Measurements from ENCODE around the gene ZNF488. TPM values are rescaled to one million over a fixed set of nuclear protein-coding genes. Genes with fewer than 3 reads are reported as not detected.

Gene ZNF488
- polyA plus RNA-seq, 4 donors, result 4.8 to 7.8 (median 5.9) TPM

DNA sequence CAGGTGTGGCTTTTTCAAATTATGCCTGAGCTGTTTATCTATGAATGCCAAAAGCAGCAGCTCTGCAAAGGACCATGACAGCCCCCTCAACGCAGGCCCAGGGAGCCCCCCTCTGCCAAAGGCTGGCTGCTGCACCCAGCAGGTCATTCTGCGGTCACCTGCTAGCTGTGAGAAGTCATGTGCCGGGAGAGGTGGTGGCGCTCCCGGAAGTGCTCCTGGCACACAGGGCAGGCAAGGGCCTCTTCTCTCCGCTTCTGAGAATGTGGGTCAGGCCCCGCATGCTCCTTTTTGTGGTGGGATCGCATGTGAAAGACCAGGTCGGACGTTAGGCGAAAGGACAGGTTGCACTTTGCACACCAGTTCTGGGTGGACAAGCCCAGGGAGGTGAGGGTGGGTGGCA is 16.4 kb downstream of the ZNF488 start:
- DNase-seq (ENCODE audit: low read depth in 4 of 4, low spot score in 3 of 4), result no peak

DNA sequence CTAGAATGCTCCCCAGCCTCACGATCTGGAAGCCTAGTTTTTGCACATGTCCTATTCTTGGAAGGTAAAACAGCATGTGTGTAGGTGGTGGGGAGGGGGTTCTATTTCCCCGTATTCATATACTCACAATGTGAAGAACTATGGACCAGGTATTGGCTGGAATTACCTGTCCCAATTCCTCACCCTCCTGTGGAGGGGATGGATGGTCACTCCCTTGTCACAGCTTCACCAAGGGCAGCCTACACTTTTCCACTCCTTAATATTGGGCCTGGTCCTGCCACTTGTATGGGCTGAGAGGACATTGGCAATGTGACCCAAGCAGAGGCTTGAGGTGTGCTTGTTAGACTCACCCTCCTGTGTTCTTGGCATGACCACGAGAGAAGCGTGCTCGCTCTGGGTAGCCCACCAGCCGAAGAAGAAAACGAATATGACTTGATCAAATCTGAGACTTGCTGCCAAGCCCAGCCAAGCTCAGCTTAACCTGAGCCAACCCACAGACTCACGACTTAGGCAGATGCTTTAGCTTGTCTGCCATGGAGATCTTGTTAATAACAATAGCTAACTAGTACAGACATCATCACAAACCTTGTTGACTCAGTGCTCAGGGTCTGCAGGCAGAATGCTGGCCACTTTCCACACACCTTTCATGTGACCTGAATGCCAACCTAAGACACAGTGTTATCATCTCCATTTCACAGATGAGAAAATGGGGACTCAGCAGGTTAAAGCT is 17.2 kb downstream of the ZNF488 start:
- no peak for DNase-seq (ENCODE audit: low read depth in 4 of 4, low spot score in 3 of 4)

DNA sequence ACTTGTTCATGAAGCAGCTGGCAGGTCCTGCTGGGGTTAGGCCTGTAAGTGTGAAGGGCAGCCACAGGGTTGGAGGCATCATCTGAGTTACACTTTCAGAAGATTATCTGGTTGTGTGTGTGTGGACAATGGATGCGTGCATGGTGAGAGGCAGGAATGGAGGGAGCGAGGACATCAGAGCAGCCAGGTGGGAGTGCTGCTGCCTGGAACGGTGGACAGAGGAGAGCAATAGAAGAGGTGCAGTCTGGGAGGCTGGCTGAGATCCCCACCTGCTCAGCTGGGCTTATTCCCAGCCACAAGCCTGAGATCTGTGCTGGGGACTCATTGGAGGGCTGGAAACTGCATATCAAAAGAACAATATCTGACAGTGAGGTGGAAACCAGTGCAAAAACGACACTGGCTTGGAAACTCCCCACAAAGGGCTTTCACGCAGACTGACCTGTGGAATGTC is 17.9 kb downstream of the ZNF488 start:
- no peak for DNase-seq (ENCODE audit: low read depth in 4 of 4, low spot score in 3 of 4)

DNA sequence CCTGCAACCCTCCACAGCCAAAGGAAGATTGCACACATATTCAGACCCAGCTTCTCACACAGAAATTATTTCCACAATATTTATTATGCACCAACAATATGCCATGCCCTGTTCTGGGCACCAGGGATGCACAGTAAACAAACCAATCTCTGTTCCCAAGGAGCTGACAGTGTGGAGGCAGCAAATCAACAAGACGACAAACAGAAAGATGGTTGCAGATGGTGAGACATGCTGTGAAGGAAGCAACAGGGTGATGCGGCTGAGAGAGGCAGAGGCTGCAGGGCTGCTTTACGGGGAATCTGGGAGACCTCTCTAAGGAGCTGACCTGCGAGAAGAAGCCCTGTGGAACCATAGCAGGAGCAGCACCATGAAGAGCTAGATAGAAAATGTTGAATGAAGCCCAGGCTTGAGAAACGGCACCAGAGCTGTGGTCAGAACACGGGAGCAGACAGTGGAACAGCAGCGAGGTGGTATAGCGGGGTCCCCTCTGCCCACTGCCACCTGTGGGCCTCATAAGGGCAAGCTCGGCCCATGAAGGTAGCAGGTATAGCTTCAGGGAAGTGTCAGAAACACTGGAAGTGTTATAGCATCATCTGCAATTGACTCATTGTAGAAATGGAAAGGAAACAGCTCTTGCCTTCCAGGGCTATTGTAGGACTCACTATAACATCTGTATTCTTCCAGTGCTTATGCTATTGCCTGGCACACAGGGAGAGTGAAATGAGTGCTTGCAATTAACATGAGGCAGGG is 18.5 kb downstream of the ZNF488 start:
- no peak for DNase-seq (ENCODE audit: low read depth in 4 of 4, low spot score in 3 of 4)

DNA sequence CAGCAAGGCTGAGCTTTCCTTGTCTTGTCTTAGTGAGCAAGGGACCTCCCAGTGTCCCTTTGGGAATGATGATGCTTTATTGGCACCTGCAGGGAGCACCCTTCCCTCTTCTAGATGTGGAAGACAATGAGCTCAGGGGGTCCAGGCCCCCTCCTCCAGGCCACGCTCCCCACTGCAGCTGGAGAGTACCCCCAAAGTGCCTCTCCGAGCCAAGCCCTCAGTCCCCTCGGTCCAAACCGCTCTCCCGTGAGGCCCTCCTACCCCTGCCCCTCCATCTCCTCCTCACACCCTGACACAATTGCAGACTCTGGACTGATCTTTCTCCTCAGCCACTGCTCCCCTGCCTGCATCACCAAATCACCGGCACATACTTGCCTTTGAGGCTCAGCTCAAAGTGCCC is 19.2 kb downstream of the ZNF488 start:
- DNase-seq (ENCODE audit: low read depth in 4 of 4, low spot score in 3 of 4), result no peak

DNA sequence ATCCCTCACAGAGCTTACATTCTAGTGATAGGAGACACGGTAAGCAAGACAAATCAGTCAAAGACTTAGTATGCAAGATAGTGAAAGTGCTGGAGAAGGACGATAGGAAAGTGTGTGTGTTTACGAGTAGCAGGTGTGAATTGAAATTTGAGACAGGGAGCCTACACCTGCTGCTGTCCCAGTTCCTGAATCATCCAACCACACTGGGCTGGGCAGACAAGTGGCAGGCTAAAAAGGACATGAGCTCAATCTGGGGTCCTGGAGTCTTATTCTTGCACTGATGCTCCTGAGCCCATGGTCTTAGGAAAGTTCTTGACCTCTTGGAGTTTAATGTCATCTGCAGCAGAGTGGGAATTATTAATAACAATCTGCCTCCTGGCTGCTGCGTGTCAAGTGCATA is 19.7 kb downstream of the ZNF488 start:
- no peak for DNase-seq (ENCODE audit: low read depth in 4 of 4, low spot score in 3 of 4)

DNA sequence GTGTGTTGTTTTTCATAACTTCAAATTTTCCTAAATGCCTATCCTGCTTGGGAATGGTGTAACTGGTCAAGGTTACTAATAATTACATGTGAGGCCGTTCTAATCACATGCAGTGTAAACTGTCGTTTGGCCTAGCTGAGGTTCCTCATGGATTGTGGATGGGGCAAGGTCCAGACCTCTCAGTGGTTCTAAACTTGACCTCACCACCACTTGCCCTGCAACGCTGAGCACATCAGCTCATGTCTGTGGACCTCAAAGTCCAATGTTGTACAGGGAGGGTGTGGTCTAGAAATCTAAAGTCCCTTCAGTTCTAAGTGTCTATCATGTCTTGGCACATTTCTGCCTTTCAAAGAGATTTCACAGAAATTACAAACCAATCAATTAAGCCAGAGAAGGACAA is 20.3 kb downstream of the ZNF488 start:
- no peak for DNase-seq (ENCODE audit: low read depth in 4 of 4, low spot score in 3 of 4)

DNA sequence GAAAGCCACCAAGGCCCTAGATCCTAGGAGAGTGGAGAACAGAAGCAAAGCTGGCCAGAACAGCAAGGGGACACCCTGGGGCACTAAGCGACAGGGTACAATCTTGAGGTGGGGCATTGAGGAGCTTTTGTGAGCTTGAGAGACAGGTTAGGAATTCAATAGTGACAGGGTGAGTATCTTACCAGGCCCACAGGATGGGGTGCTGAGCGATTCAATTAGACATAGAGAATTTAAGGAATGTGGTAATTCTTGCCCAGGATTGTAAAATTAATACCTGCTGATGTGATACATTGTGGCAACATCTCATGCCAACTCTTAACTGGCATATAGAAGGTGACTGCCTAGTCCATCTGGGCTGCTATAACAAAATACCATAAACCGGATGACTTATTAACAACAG is 21.9 kb downstream of the ZNF488 start:
- DNase-seq (ENCODE audit: low read depth in 4 of 4, low spot score in 3 of 4), result no peak

DNA sequence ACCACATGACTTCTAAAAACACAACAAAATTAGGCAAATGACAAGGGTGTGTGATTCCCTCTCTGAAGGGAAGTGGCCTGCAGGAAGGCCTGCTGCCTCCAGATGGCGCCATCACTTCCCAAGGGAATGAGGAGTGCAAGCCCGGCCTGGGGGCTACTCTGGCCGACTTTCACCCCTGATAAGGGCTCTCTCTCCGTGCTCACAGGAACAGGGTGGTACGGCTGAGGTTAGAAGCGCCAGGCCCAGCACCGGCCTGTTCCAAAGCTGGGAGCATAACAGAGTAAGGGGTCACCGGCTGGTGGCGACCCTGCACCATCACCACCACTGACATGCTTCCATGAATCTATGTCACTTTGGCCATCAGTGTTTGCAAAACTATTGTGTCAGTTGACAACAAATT is 22.8 kb downstream of the ZNF488 start:
- no peak for DNase-seq (ENCODE audit: low read depth in 4 of 4, low spot score in 3 of 4)

DNA sequence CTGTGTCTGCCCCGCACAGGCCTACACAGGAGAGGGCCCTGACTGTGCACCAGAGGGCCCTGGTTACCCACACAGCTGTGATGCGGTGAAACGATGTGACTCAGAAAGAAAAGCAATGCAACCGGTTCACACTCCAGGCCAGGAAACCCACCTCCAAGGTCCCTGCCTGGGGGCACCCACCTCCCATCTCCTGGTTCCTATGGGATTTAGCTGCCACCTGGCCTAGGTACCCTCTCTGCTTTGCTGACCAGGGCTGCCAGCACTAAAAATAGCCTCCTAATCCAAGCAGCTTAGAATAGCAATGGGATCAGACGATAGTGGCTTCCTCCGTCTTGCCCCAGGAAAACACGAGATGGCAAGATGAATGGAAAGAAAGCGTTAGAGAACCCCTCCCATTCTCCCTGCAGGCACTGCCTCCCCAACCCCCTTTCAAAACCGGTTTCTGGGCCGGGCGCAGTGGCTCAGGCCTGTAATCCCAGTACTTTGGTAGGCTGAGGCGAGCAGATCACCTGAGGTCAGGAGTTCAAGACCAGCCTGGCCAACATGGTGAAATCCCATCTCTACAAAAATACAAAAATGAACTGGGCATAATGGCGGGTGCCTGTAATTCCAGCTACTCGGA is 23.6 kb downstream of the ZNF488 start:
- DNase-seq (ENCODE audit: low read depth in 4 of 4, low spot score in 3 of 4), result no peak

DNA sequence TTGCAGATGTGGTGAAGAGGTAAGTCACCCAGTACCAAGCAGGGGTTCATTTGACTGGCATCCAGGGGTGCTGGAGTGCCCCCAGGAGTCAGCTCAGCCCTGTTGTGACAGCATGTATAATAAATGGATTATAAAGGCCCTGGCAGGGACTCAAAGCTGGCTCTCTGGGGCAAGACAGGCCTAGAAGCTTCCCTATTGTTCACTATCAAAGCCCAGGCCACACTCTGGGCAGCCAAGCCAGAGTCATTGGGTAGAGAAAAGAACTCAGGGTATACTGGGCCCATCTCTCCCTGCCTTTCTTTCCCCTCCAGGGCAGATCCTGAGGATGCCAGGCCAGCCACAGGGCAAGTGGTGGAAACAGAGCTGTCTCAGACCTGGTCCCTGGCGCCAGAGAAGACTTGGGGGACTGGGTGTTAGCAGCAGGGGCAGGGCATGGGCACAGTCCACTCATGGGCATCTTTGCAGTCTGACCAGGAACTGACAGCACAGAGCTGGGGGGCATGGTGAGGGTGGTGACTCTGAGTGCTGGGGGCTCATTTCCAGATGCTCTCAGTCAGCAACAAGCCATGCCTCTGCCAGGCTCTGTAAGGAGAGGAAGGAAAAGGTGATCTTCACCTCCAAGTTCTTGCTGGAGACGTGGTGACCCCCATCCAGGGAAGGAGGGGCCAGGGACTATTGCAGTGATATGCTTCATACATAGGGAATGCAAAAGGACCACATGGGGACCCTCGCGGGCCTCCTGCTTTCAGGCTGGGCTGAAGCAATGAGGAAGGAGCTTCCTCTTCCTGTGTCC is 24.3 kb downstream of the ZNF488 start:
- DNase-seq (ENCODE audit: low read depth in 4 of 4, low spot score in 3 of 4), result no peak

DNA sequence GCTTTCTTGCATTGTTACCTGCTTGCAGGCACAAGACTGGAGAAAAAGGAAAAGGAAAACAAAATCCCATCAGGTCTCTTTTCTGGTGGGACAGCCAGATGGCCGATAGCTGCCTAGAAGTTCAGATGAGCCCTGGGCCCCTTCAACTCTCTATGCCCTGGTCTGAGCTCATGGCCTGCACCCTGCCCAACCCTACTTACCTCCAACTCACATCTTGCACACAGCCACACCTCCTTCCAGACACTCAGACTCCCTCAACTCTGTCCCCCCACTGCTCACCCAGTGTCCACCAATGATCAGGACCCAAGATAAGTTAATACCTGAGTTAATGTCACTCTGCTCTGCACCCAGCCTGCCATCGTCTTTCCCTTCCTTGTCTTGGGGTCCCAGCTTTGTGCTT is 25.0 kb downstream of the ZNF488 start:
- no peak for DNase-seq (ENCODE audit: low read depth in 4 of 4, low spot score in 3 of 4)

DNA sequence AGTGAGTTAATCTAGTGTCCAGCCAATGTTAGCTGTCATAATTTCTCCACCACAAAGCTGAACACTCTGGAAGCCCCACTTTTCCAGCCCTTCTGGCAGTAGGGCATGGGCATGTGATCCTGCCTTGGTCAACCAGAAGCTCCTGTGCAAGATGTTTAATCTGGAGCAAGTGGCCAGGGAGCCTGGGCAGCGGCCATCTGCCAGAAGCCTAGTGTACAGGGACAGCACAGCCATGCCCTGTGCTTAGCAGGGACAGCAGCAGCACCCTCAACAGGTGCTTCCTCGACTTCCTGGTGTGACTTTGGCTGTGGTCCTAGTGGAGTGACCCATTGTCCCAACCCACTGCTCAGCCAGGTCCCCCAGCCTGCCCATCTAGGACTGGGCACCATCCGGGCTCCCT is 25.6 kb downstream of the ZNF488 start:
- DNase-seq (ENCODE audit: low read depth in 4 of 4, low spot score in 3 of 4), result no peak

DNA sequence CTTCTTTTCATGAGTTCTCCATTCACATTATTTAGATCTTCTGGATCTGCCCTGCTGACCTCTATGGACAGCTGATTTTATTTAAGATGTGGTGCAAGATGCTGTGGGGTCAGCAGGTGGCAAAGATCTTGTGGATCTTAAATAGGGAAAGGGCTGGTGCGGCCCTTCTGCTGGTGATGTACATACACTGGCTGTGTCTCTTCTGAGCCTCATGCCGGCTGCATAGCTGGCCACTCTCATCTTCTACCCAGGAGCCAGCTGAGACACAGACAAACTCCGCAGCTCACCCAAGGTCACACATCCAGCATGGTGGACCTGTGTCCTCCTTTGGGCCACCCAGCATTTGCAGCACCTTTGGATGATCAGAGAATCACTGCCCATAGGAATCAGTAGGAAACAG is 26.2 kb downstream of the ZNF488 start:
- DNase-seq (ENCODE audit: low read depth in 4 of 4, low spot score in 3 of 4), result no peak

DNA sequence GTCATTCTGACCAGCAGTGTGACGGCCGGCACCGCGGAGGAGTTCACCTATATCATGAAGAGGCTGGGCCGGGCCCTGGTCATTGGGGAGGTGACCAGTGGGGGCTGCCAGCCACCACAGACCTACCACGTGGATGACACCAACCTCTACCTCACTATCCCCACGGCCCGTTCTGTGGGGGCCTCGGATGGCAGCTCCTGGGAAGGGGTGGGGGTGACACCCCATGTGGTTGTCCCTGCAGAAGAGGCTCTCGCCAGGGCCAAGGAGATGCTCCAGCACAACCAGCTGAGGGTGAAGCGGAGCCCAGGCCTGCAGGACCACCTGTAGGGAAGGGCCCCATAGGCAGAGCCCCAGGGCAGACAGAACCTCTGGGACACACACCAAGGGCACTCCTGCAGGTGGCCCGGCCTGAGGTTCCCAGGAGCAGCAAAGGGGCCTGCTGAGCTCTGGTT is 26.9 kb downstream of the ZNF488 start:
- no peak for DNase-seq (ENCODE audit: low read depth in 4 of 4, low spot score in 3 of 4)

DNA sequence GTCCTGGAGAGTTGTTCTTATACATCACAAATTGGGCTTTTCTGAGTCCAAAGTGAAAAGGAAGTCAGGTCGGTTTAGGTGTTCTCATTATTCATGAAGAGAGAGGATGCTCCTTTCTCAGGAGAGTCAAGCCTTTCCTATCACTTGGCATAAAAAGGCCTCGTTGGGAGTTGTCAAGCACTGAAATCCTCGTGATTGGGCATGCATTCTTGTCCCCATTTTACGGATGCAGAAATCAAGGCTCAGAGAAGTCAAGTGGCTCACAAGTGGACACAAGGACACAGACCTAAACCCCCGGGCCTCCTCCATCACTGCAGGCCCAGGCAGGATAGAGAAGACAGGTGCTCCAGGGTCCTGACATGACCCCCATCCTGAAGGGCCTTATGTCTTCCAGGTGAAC is 27.4 kb downstream of the ZNF488 start:
- DNase-seq (ENCODE audit: low read depth in 4 of 4, low spot score in 3 of 4), result no peak

DNA sequence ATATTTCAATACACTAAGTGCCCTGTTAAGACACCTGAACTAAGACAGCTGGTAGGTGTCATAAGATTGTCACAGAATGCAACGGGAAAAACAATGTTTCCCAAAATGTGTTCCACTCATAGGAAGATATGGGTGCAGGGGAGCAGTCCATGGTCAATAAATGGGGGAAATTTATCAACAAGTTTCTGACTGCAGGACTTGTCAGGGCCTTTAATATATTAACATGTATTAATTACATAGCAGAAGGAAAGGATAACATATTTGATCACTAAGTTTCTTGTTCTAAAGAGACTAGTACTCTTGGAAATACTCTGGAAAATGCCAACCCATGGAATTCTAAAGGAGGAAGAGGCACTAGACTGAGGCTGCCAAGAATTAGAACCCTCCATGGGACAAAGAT is 29.2 kb downstream of the ZNF488 start:
- no peak for DNase-seq (ENCODE audit: low read depth in 4 of 4, low spot score in 3 of 4)

DNA sequence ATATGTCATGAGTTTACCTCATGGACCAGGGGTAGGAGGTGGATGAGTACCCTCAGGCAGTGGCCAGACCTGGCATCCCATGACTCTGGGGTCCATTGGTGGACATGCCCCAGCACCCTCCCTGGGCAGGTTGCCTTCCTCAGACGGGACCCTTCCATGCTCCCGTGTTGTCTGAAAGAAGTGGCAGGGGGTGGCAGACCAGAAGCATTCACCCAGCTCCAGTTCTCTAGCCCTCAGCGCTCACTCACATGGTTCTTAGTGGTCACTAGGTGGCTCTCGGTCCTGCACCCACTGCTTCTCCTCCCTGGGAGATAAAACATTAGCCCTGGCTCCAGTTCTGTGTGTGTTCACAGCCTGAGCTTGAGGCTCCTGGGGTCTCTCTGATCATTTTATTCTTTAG is 29.9 kb downstream of the ZNF488 start:
- DNase-seq (ENCODE audit: low read depth in 4 of 4, low spot score in 3 of 4), result no peak

DNA sequence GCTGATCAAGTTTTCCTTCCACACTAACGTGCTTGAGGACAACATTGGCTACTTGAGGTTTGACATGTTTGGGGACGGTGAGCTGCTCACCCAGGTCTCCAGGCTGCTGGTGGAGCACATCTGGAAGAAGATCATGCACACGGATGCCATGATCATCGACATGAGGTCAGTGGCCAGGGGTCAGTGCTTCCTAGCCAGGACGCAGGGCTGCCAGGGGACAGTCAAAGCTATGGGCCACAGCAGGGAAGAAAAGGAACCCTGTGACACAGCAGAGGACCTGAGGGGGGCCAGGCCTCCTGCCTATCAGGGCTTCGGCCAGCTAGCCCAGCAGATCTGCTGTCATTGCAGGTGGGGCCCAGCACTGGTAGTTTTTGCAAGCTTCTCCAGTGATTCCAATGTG is 30.7 kb downstream of the ZNF488 start:
- DNase-seq (ENCODE audit: low read depth in 4 of 4, low spot score in 3 of 4), result no peak

DNA sequence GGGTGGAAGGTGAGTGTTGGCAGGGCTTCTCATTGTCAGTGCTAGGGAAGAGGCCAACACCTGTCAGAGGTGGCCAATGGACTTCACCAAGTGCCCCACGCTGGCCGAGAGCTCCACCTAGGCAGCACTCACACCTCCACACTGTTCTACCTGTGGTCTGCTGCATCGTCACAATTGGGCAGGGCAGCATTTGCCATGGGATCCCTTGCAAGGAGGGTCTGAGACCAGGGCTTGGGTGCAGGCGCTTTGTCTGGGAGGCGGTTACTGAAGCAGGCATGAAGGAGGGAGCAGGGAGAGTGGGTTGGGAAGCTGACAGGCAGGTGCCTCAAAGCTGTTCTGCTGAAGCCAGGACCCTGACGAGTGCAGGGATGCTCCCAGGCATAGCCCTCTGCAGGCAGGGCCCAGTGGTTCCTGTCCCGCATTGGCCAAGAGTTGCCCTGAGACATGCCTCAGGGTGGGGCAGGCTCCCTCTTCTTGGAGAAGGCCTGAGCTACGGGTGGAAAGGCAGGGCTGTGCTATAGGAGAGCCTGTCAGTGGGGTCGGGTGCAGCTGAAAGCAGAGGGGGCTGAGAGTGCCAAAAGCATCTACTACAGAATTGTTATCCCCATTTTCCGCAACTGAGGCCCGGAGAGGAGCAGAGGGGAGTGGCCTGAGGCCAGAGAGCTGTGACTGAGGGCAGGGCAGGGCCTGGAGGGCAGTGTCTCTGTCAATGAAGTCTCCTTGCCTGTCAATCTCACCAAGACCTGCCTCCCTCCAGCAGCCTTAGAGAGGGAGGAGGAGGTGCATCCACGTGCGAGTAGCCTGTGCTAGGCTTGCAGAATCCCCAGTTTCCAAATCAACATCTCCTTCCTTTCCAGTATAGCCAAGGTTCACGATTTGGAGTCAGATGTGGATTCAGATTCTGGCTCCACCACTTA is 31.9 kb downstream of the ZNF488 start:
- DNase-seq (ENCODE audit: low read depth in 4 of 4, low spot score in 3 of 4), result no peak

All from right renal pelvis (tissue), 4 donors.